ENCODE results near the gene ZNRD2.

Gene ZNRD2

DNA sequence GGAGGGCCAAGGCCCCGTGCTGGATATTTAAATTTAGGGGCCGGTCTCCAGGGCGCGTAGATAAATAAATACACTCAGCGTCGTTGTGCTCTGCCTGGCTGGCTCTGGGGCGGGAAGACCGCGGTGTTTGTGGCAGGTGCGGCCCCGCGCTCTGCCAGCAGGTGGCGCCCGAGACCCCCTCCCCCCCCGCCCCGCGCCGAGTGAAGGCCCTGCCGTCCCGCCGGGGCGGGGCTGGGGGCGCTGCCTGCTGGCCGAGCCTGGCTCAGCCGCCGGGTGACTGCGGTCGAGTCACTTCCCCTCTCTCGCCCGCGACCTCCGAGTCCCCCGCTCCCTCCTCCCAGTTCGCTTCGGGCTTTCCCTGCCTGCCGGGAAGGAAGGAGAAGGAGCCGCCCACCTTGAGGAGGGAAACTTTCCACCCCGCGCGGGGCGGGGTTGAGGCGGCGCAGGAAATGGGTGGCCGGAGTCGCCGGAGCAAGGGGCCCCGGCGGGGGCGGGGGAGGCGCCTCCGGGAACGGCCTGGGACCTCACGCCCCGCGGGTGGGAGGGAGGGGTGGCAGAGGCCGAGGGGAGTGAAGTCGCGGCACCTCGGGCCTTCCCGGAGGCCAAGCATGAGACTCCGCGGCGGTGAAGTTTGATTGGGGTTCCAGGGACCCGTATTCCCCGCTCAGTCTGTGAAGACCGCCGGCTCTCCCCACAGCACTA, 4.0 kb downstream of the ZNRD2 start:
- DNase-seq (ENCODE audit: low read depth): peak; percentile 87
- peak overlapping the region; percentile 92 for H3K4me3 ChIP-seq (ENCODE audit: low read depth, low read length)
- TF ChIP-seq, protein P1, sequence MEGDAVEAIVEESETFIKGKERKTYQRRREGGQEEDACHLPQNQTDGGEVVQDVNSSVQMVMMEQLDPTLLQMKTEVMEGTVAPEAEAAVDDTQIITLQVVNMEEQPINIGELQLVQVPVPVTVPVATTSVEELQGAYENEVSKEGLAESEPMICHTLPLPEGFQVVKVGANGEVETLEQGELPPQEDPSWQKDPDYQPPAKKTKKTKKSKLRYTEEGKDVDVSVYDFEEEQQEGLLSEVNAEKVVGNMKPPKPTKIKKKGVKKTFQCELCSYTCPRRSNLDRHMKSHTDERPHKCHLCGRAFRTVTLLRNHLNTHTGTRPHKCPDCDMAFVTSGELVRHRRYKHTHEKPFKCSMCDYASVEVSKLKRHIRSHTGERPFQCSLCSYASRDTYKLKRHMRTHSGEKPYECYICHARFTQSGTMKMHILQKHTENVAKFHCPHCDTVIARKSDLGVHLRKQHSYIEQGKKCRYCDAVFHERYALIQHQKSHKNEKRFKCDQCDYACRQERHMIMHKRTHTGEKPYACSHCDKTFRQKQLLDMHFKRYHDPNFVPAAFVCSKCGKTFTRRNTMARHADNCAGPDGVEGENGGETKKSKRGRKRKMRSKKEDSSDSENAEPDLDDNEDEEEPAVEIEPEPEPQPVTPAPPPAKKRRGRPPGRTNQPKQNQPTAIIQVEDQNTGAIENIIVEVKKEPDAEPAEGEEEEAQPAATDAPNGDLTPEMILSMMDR (IDR thresholded peaks at IDR 0.05; ENCODE audit: low read depth, low read length, missing control alignments): peak; percentile 71

DNA sequence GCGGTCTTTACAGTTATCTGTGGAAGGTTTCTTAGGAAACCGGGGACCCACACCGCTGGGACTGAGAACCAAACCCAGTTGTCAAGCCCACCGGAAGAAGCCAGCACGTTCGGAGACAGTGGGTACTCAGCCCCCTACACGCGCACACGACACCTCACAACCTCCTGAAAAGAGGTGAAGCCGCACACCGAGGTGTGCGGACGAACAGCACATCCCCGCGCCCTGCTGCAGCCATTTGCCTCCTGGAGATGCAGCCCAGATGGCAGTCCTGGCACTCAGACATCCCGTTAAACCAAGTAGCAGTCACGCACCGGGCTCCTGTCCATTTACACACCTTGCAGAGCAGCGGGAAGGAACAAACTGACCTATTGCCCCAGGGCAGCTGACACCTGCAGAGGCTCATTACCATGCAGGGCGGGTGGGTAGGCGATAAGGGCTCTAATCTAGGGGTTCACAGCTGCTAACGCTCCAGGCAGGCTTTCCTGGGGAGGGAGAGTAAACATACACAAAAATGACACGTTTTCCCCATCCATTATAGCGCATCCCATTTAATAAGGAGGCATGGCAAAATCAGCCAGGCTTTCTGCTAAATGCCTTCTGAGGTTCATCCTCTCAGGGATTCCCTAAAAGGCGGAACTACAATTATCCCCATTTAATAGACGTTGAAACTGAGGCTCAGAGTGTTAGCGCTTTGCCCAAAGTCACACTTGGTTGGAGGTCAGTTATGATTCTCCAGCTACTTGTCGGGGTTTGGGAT, 4.7 kb downstream of the ZNRD2 start:
- TF ChIP-seq, protein P1 (IDR thresholded peaks at IDR 0.05; ENCODE audit: low read depth, low read length, missing control alignments): no peak
- H3K4me3 ChIP-seq (ENCODE audit: low read depth, low read length): peak overlapping the region; percentile 90
- no peak for DNase-seq (ENCODE audit: low read depth)

DNA sequence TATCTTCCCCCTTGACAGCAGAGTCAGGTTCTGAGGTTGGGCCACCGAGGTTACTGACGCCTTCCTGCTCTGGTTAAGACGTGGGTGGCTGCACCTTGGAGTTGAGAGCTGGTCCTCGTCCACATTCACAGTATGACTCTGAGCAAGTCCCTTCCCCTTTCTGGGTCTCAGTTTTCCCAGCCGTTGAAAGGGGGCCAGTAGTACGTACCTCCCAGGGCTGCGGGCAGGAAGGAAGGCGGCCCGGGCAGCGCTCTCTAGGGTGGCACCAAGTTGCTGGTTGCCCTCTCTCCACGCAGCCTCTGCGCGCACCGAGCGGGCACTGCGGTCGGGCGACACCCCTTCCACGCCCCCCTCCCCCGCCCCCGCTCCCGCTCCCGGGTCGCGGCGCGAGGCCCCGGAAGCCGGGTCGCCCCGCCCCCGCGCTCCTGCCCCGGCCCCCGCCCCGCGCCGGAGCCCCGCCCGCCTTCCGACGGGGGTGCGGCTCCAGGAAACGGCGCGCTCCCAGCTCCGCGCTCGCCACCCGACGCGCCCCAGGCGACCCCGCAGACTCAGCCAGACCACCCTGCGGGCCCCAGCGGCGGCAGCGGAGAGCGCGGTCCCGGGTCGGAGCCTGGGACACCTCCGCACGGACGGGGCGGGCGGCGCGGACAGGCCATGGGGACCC, 5.4 kb downstream of the ZNRD2 start, which contains the start of gene EHBP1L1:
EHBP1L1 (plus strand) TSS at position 486 of the 664 bp plus-strand sequence. CDS start 250 bp downstream, outside the sequence.
- H3K4me3 ChIP-seq (ENCODE audit: low read depth, low read length): peak within 1 kb of the TSS; percentile 90
- DNase-seq (ENCODE audit: low read depth): peak; percentile 75

DNA sequence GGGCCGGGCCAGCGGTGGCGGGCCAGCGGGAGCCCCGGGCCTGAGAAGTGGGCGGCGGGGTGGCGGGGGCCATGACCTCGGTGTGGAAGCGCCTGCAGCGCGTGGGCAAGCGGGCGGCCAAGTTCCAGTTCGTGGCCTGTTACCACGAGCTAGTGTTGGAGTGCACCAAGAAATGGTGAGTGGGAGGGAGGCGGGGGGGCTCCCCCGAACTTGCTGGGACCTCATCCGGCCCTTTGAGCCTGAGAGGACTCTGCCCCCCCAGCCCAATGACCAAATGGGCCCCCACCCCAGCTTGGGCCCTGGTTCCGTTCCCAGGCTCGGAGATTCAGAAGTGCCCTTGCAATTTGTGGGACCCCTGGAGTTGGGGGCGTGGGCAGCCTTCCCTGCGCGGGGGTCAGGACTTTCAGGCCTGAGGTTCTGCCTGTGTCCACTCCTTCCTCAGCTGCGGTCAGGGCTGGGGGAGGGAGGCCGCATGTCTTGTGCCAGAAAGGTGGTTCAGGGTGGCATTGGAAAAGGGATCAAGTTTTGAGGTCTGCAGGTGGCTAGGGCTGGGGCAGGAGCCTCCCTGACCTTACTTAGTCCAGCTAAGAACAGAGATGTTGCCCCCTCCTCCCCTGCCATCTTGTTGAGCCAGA, 6.1 kb downstream of the ZNRD2 start:
- H3K4me3 ChIP-seq (ENCODE audit: low read depth, low read length): peak overlapping the region; percentile 90
- DNase-seq (ENCODE audit: low read depth): no peak
- TF ChIP-seq, protein P1 (IDR thresholded peaks at IDR 0.05; ENCODE audit: low read depth, low read length, missing control alignments): no peak

More for the DNA sequence above, 5.4 kb downstream of the ZNRD2 start, which contains the start of gene EHBP1L1:
- TF ChIP-seq, protein P1 (IDR thresholded peaks at IDR 0.05; ENCODE audit: low read depth, low read length, missing control alignments): no peak

DNA sequence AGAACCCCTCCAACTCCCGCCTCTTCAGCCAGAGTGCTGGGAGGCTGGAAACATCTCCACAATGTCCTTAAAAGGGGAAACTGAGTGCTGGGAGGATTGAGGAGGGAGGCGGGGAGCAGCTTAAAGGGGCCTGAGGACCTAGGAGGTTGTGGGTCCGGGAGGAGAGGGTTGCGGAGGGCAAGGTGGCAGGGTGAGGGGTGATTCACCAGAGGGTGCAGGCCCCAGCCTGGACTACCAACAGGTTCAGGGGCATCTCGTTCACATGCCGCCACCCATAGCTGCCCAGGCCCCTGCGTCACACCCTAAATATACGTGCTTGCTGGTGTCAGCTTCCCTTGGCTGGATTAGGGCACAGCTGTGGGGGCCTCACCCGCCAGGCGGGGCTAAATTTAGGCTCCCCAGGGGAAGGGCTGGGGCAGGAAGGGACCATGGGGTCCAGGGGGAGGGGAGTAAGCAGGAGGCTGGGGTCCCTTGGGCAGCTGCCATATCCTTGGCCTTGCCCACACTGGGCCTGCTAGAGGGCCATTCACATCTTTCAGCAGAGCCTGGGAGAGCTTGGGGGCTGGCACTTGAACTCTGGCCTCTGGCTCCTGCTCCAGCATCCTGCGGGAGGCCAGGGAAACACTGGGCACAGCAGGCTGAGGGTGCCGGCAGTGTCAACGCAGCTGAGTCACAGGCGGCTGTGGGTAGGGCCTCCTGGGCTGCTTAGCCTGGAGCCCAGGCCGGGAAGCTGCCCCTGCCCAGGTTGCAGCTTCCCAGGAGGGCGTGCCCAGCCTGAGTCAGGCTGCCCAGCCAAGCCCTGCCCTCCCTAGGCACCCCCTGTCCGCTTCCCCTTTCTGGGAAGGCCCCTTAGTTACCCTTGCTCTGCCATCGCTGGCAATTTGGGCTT, 6.8 kb downstream of the ZNRD2 start:
- TF ChIP-seq, protein P1 (IDR thresholded peaks at IDR 0.05; ENCODE audit: low read depth, low read length, missing control alignments): no peak
- DNase-seq (ENCODE audit: low read depth): no peak
- peak overlapping the region; percentile 90 for H3K4me3 ChIP-seq (ENCODE audit: low read depth, low read length)

DNA sequence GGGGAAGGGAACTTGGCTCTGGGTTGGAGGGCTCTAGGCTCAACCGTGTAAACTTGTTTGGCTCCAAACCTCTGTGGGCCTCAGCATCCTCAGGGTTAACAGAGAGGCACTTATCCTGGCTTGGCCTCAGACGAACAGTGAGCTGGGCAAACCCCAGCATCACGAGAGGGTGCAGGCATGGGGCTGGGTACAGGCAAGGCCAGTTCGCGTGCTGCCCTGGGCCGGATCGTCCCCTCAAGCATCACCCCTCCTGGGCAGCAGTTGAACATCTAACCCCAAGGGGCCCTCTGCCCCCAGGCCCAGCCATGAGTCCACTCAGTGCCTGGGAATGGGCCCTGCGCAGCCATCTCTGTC, 7.5 kb downstream of the ZNRD2 start:
- H3K4me3 ChIP-seq (ENCODE audit: low read depth, low read length): peak overlapping the region; percentile 90
- DNase-seq (ENCODE audit: low read depth): no peak
- TF ChIP-seq, protein P1 (IDR thresholded peaks at IDR 0.05; ENCODE audit: low read depth, low read length, missing control alignments): no peak

Data from GM12864 (cell line).